IgD-negative memory B cell (primary cell): ENCODE data around the gene A2M. TPM values are rescaled to one million over a fixed set of nuclear protein-coding genes. Genes with fewer than 3 reads are reported as not detected.
A peak's percentile ranks its signal among the peaks of the same experiment; 100 is the strongest.

ENCODE experiments used
- H3K27ac Mint-ChIP-seq, 3 donors: one replicate each; pipeline ENCODE4 v1.8.0; 2020 to 2022; ENCODE audit warnings: mild to moderate bottlenecking in 3 of 3, mixed read lengths in 3 of 3, moderate library complexity in 1 of 3
- H3K27me3 Mint-ChIP-seq: one replicate; pipeline ENCODE4 v1.8.0; 2021; ENCODE audit warnings: mixed read lengths
- H3K36me3 Mint-ChIP-seq: one replicate; pipeline ENCODE4 v1.8.0; 2020; ENCODE audit warnings: mild to moderate bottlenecking, mixed read lengths
- H3K4me1 Mint-ChIP-seq, 3 donors: one replicate each; pipeline ENCODE4 v1.8.0; 2020 to 2022; ENCODE audit warnings: mixed read lengths in 3 of 3, mild to moderate bottlenecking in 1 of 3
- H3K4me3 Mint-ChIP-seq, 4 donors: one replicate each; pipeline ENCODE4 v1.8.0; 2020 to 2022; ENCODE audit warnings: mild to moderate bottlenecking in 4 of 4, mixed read lengths in 4 of 4, moderate library complexity in 3 of 4
- H3K9me3 Mint-ChIP-seq, 3 donors: one replicate each; pipeline ENCODE4 v1.8.0; 2020 to 2021; ENCODE audit warnings: mixed read lengths in 3 of 3, mild to moderate bottlenecking in 1 of 3
- polyA plus RNA-seq: library from polyadenylated mRNA; unstranded; fragments of 300-500 nt; fragmentation: Illumina TruSeq; gene quantifications from one replicate; pipeline ENCODE4 v1.2.3, GENCODE V29; 2021

A2M gene
- polyA plus RNA-seq, 1 donor from 2014 or later = not detected

DNA sequence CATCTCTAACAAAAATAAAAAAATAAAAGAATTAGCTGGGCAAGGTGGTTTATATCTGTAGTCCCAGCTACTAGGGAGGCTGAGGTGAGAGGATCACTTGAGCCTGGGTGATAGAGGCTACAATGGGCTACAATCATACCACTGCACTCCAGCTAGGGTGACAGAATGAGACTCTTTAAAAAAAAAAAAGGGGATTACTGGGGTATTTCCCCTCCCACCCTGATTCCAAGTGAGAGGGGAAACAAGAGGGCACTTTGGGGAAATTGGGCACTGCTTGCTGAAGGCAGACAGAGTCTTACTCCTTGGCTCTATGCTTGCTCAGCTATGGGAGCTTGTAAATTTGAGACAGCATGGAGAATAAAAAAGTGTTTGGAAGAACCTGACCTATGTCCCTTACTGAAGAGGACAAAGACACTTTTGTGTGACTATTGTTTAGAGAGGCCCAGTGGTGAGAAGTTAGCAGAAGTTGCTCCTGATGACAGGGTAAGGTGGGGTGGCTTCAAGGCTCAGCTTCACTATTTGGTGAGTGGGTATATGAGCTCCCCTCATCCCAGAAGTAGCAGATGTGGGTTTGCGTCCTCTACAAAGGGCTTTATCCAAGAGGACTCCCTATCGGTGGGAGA lies 82.3 kb downstream of the A2M start:
- Mint-ChIP-seq H3K27ac (no peak overlapping the region), H3K36me3 (peaks cover 2% of the 10 kb centered on the region), H3K4me1 (peaks cover 0 to 2% (median 0%) of the 10 kb centered on the region in 3 donors), H3K4me3 (no peak overlapping the region), H3K27me3 (no peaks in the 10 kb centered on the region), H3K9me3 (no peaks in the 10 kb centered on the region)

GRCh38 chr12:9032202-9032964 lies 83.3 kb downstream of the A2M start:
- Mint-ChIP-seq H3K4me1 (peaks cover 0 to 2% (median 2%) of the 10 kb centered on the region in 3 donors), H3K27me3 (no peaks in the 10 kb centered on the region), H3K4me3 (no peak overlapping the region), H3K27ac (no peak overlapping the region), H3K36me3 (peaks cover 2% of the 10 kb centered on the region), H3K9me3 (no peaks in the 10 kb centered on the region)

GRCh38 chr12:9030776-9031175 lies 84.9 kb downstream of the A2M start:
- Mint-ChIP-seq H3K36me3 (peaks cover 2% of the 10 kb centered on the region), H3K27ac (no peak overlapping the region), H3K27me3 (no peaks in the 10 kb centered on the region), H3K9me3 (no peaks in the 10 kb centered on the region), H3K4me1 (peaks cover 0 to 2% (median 2%) of the 10 kb centered on the region in 3 donors), H3K4me3 (no peak overlapping the region)

DNA sequence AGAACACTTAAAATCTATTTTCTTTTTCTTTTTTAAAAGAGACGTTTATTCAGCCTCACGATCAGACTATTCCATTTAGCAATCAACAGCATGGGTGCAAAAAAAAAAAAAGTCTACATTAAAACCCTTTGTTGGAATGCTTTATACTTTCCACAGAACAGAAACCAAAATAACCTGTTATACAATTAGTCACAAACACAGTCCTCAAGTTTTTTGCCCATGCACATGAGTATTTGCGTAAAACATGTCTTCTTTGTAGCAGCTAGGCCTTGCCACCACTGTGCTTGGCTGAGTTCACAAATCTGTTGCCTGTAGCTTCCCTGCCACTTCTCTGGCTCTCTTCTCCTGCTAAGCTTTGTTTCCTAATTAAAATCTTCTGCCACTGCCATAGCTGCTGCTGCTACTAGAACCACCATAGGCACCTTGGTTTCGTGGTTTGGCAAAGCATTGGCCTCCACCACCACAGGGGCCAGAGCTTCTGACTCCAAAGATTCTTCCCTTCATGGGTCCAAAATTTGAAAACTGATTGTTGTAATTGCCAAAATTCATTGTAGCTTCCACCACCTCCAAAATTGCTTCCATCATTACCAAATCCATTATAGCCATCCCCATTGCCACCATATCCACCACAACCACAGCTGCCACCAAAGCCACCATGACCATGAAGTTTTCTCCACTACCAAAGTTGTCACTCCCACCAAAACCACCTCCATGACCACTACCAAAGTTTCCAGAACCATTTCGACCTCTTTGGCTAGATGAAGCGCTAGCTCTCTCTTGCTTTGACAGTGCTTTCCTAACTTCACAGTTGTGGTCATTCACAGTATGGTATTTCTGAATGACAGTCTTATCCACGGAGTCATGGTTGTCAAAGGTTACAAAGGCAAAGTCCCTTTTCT lies 88.3 kb downstream of the A2M start:
- H3K4me3 Mint-ChIP-seq = no peak overlapping the region
- H3K4me1 Mint-ChIP-seq = peaks cover 0 to 2% (median 2%) of the 10 kb centered on the region in 3 donors
- no peaks in the 10 kb centered on the region for H3K9me3 Mint-ChIP-seq
- H3K27me3 Mint-ChIP-seq = no peaks in the 10 kb centered on the region
- peak overlapping the region in 1 of 3 donors; percentile 71 for H3K27ac Mint-ChIP-seq
- H3K36me3 Mint-ChIP-seq = no peaks in the 10 kb centered on the region

GRCh38 chr12:9024512-9024911 lies 91.2 kb downstream of the A2M start:
- Mint-ChIP-seq H3K4me3 (no peak overlapping the region), H3K27ac (no peak overlapping the region), H3K4me1 (peaks cover 0 to 2% (median 0%) of the 10 kb centered on the region in 3 donors), H3K9me3 (no peaks in the 10 kb centered on the region), H3K36me3 (no peaks in the 10 kb centered on the region), H3K27me3 (no peaks in the 10 kb centered on the region)

GRCh38 chr12:9022592-9022991 lies 93.1 kb downstream of the A2M start:
- Mint-ChIP-seq H3K4me1 (no peaks in the 10 kb centered on the region), H3K36me3 (no peaks in the 10 kb centered on the region), H3K4me3 (no peak overlapping the region), H3K27ac (no peak overlapping the region), H3K9me3 (peaks cover under 1 to 4% (median 2%) of the 10 kb centered on the region in 3 donors), H3K27me3 (no peaks in the 10 kb centered on the region)

Other genes starting within 250 kb of the A2M start
- gene PHC1, start 201.4 kb downstream of the A2M start, polyA plus RNA-seq = 18.7 TPM
- 186 TPM for gene M6PR, start 166.3 kb downstream of the A2M start, polyA plus RNA-seq
- 16.8 TPM for gene KLRG1, start 126.4 kb downstream of the A2M start, polyA plus RNA-seq
- gene PZP, start 92.5 kb upstream of the A2M start, polyA plus RNA-seq = not detected